GM21381 (cell line): Measurements from ENCODE around the gene IPO5.

Experiments
- ATAC-seq: cut with Tn5 transposase; IDR thresholded peaks from one replicate; pipeline ENCODE4 v1.9.1; 2021; ENCODE audit warnings: mild to moderate bottlenecking, moderate library complexity; ENCODE audit not compliant: unreplicated experiment

IPO5 gene

DNA sequence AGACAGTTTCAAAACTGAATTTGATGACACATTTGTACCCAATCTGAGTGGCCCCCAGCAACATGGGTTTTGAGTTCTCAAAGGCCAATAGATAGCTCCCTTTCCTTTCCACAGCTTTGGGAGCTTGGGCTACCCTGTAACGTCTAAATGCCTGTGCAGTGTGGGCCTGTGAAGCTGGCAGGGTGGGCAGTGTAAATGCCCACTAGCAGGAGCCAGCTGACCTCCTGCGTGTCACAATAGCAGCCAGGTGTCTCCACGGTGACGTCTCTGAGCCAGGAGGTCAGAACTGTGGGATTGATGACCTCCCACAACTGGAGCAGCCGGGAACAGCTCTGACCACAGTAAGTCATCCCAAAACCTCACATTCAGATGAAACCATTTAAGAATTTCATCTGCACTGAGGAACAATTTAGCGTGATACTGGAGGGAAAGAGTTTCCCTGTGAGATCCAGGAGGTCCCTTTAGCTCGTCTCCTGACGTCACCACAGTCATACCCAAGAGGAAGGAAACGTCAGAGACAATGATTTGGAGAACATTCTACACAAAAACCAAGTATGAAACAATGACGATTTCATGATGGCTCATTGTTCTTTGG, at the start of gene IPO5:
IPO5 (plus strand) TSS at position 300 of the 595 bp plus-strand sequence. CDS start 23,022 bp downstream, outside the sequence.
- ATAC-seq: no peak

DNA sequence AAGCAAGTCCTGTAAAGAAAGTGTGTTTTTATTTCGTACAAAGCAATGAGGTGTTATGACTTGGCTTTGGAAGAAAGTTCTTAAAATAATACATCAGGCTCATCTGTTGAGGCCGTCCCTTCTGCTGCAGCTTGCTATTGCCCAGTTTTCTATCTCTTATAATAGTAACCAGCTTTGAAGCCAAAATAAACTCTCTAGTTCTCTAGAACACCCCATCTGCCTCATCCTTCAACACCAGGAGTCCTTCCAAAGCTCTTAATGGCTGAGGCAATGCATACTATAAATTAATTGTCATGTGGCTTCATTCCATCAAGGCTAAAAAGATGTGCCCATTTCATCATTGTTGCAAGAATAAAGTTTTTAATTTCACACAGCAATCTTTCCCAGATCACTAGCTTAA, 49.4 kb upstream of the IPO5 start:
- ATAC-seq: no peak

DNA sequence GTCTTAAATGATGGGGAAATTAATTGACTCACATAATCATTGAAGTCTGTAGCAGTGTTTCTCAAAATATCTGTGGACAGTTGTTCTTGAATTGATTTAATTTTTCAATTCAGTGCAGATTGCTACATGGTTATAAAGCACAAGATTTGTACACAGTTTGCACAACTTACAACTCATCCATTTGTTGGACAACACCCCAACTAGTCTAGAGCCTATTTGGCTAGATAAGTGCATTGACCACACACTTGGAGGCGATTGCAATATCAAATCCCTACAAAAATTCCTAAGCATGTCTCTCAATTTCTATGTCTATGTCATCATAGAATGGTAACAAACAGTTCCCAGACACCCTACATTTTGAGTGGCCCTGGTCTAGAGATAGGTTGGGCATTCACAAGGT, 48.0 kb upstream of the IPO5 start:
- ATAC-seq: no peak

DNA sequence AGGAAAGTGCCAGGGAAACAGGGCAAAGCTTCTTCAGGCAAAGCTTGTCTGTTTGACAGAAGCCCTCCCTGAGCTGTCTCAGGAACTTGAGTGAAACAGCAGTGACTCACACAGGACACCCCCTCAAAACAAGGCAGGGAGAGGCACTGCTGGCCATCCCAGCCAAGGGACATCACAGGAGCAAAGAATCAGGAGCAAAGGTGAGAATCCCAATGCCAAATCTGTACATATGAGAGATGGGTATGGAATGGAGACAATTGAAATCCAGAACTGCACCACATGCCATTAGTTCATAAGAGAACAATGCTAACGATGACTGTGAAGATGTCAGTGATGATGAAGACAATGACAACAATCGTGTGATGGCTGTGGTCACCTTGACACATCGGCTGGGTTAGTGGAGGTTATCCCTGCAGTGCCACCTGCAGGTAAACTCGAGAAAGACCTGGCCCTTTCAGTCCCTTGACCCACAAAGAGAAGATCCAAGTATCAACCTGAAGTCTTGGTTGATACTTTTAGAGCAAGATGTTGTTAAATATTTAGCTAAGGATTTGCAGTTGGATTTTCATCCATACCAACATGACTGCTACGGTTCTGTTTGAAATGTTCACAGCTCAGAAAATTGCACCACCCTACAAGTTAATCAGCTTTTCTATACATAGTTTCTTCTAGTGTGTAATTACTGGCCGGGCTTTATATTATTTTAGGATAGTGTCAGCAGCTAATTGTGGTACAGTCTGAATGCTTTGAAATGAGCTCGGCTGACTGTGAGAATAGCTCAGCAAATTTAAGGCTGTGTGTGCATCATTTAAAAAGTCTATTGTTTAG, 42.0 kb upstream of the IPO5 start:
- no peak for ATAC-seq

DNA sequence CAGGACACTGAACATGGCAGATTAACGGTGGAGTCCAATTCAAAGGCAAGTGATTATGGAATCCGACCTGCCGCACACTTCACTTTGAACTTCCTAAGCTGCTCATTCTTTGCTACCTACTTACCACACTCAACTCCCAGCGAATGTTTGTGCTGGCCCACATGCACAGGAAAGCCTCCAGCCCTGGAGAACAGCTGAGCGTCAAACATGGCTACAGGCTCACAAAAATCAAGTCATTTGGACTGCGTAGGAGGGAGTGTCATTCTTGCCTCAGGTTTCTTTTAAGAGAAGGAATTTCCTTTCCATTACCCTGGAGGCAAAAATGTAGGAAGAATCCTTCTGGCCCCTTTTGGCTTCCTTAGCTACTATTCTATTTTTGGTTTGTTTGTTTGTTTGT, 41.3 kb upstream of the IPO5 start:
- ATAC-seq: no peak

DNA sequence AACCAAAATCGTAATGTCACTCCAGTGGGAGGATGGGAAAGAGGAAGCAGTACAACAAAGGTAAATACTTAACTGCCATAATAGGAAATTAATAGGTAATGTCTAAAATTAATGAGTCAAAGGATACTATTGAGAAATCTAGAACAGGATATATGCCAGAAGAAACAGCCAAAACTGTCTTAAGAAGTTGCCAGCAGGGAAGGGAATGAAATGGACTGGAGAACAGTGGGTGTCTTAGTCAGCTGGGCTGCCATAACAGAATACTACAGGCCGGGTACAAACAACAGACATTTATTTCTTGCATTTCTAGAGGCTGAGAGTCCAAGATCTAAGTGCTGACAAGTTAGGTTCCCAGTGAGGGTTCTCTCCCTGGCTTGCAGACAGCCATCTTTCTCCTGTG, 40.3 kb upstream of the IPO5 start:
- ATAC-seq: no peak

DNA sequence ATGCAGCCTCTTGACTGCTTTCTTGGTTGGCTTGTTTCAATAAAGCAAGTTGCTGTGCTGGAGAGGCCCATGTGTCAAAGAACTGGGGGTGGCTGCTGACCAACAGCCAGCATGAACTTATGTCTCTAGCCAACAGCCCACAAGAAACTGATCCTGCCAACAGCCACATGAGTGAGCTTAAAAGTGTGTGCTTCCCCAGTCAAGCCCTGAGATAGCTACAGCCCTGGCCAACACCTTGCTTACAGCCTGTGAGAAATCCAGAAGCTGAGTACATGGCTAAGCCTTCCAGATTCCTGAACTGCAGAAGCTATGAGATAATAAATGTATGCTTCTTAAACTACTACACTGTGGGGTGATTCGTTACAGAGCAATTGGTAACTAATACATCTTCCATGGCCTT, 38.9 kb upstream of the IPO5 start:
- no peak for ATAC-seq

DNA sequence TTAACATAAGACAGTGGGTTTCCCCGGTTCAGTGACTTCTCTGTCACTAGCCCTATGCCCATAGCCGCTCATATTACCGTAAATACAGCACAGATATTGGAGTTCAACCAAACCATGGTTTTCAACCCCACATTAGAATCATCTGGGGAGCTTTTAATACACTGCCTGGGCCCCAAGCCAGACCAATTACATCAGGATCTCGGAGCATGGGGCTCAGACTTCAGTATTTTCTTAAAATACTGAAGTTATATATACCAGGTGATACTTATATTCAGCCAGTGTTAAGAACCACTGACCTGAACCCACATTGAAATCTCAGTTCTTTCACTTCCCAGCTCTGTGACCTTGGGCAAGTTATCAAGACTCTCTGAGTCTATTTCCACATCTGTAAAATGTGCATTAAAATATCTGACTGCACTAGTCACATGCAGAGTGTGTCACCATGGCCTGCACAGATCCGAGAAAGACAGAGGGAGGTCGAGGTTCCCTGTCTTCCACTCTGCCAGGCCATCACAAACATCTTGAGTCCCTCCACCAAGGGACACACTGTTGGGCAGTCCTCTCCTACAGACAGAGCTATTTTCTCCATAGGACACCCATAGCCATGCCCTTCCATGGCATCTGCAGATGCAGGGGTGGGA, 32.2 kb upstream of the IPO5 start:
- no peak for ATAC-seq

DNA sequence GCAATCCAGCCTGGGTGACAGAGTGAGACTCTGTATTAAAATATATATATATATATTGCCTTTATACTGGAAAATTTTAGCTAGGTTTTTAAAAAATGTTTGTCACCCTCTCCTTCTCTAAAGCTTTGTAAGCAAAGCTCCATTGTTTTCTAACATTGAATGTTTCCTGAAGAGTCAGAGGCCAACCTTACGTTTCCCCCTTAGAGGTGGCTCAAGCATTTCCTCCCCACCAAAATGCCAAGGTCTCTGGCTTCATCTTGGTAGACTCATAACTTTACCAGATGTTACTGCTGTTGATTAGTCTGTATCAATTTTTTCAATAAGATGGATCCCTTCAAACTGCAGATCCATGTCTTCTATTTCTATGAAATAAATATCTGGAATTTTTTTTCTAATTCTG, 25.2 kb upstream of the IPO5 start:
- no peak for ATAC-seq

DNA sequence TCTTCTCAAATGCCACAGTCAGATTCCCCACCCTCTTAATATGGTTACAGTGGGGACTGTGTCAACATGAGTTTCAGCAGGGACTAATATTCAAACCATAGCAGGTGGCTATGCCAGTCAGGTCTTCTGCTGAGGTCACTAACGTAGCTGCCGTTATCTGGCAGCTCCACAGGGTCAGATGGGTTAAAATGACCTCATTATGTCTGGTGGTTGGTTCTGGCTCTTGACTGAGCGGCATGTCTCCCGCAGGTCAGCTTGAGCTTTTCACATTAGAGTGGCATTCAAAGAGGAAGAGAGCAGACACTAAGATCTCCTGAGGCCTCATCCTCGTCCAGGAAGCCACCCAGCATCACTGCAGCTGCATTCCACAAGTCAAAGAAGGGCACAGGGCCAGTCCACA, 21.4 kb upstream of the IPO5 start:
- ATAC-seq: no peak

DNA sequence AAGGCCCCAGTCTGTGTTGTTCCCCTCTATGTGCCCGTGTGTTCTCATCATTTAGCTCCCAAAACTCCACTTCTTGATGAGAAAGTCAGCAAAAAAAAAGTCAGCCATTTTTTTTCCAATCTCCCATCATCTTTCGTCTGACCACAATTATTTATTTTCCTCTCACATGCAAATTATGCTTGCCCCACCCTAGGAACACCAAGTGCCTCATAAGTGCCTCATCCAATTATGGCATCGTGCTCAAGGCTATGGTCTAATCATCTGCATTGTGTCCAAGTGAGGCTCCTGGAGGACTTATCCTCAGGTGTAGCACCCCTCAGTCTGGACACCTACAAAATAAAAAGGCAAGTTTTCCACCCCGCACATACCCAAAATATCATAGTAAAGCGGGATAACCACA, 20.8 kb upstream of the IPO5 start:
- no peak for ATAC-seq

DNA sequence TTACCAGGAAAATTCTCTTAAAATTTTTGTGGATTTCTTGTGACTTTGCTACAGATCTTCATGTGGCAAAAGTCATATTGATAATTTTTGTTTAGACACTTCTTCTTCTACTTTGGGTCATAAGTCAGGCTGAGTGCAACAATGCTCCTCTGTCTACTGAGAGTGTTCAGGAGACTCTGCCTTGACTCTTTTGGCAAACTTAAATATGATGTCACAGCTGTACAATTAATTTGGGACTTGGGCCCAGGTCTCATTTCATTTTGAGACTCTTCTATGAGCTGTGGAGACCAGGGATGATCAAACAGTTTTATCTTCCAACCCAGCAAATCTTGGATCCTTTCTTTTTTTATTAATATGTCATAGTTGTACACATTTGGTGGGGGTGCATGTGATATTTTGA, 19.7 kb upstream of the IPO5 start:
- no peak for ATAC-seq

DNA sequence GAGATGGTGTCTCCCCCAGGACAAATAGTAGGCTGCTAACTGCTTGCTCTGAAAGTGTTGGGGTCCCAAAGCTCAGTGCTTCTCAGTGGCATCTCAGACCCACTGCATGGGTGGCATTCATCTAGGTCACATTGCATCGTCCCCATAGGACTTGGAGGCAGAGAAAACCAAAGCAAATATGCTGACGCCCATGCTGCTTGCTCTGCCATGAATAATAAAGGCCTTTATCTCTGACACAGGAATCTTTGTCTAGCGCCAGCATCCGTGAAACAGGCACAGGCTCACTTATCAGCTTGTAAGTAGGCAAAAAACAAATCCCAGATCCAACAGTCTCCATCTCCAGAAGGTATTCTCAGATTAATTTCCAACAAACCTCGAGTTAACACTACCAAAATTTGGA, 18.9 kb upstream of the IPO5 start:
- ATAC-seq: no peak

DNA sequence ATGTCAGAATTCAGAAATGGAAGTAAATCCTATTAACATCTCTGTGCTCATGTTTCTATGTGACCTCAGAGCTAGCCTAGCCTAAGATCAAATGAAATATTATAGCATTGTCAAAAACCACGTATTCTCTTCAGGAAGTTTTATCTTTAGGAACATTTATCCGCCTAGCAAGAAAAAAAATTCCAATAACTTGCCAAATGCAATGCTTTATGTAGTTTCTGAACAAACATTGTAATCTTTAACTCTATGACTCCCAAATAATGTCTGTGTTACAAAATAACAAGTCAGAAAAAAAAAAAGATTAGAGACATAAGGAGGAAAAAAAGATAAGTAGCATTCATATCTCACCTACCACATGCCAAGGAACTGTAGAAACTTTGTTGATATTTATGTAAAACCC, 18.4 kb upstream of the IPO5 start:
- ATAC-seq: no peak

DNA sequence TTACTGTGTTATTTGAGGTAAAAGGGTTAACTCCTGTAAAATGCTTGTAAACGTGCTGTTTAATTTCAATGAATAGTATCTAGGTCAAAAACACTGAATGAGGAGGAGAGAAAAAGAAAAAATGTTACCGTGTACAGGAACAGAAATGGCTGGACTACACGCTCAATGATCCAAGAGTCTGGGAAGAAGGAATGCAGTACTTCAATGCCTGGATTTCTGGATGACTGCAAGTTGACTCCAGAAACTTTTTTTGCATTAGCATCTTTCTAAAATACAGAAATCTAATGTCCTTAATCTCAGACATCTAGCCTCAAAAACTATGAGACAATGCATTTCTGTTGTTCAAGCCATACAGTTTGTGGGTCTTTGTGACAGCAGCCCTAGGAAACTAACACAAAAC, 17.4 kb upstream of the IPO5 start:
- ATAC-seq: no peak

DNA sequence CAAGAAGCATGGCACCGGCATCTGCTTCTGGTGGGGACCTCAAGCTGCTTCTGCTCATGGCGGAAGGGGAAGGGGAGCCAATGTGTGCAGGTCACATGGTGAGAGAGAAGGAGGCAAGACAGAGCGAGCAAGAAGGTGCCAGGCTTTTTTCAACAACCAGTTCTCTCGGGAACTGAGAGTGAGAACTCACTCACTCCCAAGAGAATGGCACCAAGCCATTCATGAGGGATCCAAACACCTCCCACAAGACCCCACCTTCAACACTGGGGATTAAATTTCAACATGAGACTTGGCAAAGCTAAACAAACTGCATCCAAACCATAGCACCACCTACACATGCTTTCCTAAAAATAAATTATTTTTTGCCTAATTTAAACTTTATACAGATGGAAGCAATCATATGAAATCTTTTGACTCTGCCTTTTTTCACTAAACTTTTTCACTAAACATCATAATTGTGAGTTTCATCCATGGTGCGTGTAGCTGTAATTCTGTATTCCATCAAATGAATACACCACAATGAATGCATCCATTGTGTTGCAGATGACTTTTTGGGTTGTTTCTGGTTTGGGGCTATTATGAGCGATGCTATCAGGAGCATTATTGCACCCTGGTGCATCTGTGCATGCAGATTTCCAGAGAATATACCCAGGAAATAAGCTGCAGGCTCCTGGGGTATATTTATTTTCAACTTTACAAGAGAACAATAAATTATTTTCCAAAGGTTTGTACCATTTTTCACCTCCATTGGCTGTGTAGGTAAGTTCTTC, 14.6 kb upstream of the IPO5 start:
- no peak for ATAC-seq

DNA sequence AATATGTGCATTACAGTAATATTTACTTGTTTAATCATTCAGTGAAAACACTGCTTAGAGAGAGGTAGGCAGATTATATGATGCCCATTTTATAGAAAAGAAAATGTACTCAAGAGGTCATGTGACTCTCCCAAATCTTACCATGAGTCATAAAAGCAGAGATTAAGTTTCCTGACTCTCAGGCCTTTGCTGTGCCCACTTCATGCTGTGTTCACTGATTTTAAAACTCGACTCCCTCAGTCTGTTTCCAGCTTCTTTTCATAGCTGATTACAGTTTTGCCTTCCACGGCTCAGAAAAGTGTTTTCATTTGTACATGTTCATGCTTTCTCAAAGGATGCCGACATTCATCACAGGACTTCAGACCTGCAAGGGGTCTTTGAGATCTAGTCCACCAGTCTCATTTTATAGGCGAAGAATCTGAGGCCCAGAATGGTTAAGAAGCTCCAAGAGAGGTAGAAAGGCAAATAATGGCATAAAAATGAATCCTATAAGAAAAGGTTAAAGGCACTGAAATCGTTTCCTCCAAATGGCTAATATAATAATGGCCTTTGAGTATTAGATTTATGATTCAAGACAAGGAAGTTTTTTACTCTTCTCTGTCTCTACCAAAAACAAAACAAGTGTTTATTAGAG, 9.0 kb upstream of the IPO5 start:
- no peak for ATAC-seq

DNA sequence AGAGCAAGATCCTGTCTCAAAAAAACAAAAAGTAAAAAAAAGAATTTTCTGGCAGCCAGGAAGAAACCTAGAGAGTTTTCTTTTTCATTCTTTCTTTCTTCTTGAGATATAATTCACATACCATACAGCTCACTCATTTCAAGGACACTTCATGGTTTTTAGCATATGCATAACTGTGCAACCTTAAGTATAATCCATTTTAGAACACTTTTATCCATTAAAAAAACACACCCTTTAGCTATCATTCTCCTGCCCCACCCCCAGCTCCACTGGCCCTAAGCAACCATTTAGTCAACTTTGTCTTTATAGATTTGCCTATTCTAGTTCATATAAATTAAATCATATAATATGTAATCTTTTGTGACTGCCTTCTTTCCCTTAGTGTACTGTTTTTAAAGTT, 8.1 kb upstream of the IPO5 start:
- ATAC-seq: no peak

DNA sequence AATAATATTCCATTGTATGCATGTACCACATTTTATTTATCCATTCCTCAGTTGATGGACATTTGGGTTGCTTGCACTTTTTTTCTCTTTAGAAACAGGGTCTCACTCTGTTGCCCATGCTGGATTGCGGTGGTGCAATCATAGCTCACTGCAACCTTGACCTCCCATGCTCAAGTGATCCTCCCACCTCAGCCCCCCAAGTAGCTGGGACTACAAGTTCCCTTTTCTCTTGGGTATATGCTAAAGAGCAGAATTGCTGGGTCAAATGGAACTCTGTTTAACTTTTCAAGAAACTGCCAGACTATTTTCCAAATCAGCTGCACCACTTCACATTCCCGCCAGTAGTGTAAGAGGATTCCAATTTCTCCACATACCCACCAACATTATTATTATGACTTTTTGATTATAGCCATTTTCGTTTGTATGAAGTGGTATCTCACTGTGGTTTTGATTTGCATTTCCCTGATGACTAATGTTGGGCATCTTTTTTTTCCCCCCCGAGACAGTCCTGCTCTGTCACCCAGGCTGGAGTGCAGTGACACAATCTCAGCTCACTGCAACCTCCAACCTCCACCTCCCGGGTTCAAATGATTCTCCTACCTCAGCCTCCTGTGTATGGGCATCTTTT, 7.6 kb upstream of the IPO5 start:
- ATAC-seq: no peak

DNA sequence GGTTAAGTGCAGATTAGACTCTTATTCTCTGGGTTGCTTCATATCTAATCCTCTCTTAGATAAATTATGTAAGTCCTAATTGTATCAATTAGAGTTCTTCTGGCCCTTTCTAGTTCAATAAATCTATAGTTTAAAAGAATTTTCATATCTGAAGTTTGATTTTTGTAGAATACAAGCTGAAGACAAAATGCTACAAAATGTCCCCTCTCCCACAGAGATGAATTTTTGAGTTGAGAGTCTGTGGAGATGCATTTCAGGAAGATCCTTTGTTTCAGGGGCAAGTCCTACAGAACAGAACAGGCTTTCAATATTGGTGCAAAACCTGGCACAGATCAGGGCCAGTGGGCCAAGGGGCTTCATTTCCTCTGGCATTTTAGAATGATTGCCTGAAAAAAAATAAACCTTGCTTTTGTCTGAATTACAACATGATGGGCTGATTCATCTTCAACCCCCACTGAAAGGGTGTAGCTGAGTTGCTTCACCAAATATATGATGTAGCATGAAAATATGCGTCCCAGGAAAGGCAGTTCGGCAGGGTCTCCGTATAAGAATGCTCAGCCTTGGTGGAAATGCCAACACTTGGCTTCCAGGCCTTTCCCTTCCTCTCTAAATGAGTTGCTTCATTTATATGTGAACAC, 6.4 kb upstream of the IPO5 start:
- ATAC-seq: no peak
